Uterus (tissue), 4 donors: Measurements from ENCODE around the gene KIF26A. TPM values are rescaled to one million over a fixed set of nuclear protein-coding genes. Genes with fewer than 3 reads are reported as not detected.
A peak's percentile ranks its signal among the peaks of the same experiment; 100 is the strongest.
"Not testable (repeated sequence)": the region's sequence is repeated elsewhere in the genome, so short reads cannot be mapped to it uniquely, and the experiment has no call there.

ENCODE experiments used
- DNase-seq, 2 donors: peaks; one replicate each; pipeline ENCODE4 v3.0.0-alpha.2; 2019 to 2020
- H3K27ac ChIP-seq, 2 donors: fragments of 200-600 bp; sonication (generic); 1 replicate in 1 of 2; 2 replicates in 1 of 2; pipeline ENCODE4 v1.5.1; 2016 to 2018
- H3K27me3 ChIP-seq, 2 donors: fragments of 200-600 bp; sonication (generic); one replicate each; pipeline ENCODE4 v1.5.1; 2018 to 2019; ENCODE audit warnings: control low read depth in 1 of 2
- H3K36me3 ChIP-seq, 2 donors: fragments of 200-600 bp; sonication (generic); one replicate each; pipeline ENCODE4 v1.5.1; 2019; ENCODE audit warnings: control low read depth in 1 of 2
- H3K4me1 ChIP-seq, 2 donors: fragments of 200-600 bp; sonication (generic); one replicate each; pipeline ENCODE4 v1.5.1; 2018 to 2019; ENCODE audit warnings: control low read depth in 1 of 2
- H3K4me3 ChIP-seq, 2 donors: fragments of 200-600 bp; sonication (generic); 1 replicate in 1 of 2; 2 replicates in 1 of 2; pipeline ENCODE4 v1.5.1; 2018 to 2019; ENCODE audit warnings: mild to moderate bottlenecking in 1 of 2
- H3K9me3 ChIP-seq, 2 donors: fragments of 200-600 bp; sonication (generic); one replicate each; pipeline ENCODE4 v1.5.1; 2019; ENCODE audit warnings: control low read depth in 1 of 2
- POLR2A ChIP-seq, 2 donors: fragments of 450-650 bp; IDR thresholded peaks; one replicate each; pipeline ENCODE4 v1.6.1; 2016; ENCODE audit warnings: antibody characterized with exemption in 2 of 2, mild to moderate bottlenecking in 1 of 2, moderate library complexity in 1 of 2
- intact Hi-C: fragments of 100-400 bp; cut with DNase I; formaldehyde crosslinking; loops from one replicate; pipeline ENCODE4 v1.15.1; 2023; ENCODE audit warnings: low total_unique reads
- total RNA-seq, 4 donors: library from RNA; depleted of rRNA in 3 of 4; stranded (reverse); fragments of >200 nt in 3 of 4; gene quantifications; one replicate each; pipeline versions ENCODE4 v1.1.0 to v1.2.4, GENCODE V29; 2014 to 2023
- TF ChIP-seq, protein P1 (sequence below), 4 experiments: fragments of 200-600 bp in 2 of 4; fragments of 450-650 bp in 2 of 4; sonication (generic) in 2 of 4; IDR thresholded peaks; one replicate each; pipeline ENCODE4 v1.5.1; 2016 to 2019; ENCODE audit warnings: antibody characterized with exemption in 4 of 4, mild to moderate bottlenecking in 2 of 4, moderate library complexity in 1 of 4
- donor health status: DM: yes; HTN: yes; CAD: no.

The KIF26A gene
- total RNA-seq, 4 donors from 2014 or later, result 4.1 to 10.5 (median 7.5) TPM

DNA sequence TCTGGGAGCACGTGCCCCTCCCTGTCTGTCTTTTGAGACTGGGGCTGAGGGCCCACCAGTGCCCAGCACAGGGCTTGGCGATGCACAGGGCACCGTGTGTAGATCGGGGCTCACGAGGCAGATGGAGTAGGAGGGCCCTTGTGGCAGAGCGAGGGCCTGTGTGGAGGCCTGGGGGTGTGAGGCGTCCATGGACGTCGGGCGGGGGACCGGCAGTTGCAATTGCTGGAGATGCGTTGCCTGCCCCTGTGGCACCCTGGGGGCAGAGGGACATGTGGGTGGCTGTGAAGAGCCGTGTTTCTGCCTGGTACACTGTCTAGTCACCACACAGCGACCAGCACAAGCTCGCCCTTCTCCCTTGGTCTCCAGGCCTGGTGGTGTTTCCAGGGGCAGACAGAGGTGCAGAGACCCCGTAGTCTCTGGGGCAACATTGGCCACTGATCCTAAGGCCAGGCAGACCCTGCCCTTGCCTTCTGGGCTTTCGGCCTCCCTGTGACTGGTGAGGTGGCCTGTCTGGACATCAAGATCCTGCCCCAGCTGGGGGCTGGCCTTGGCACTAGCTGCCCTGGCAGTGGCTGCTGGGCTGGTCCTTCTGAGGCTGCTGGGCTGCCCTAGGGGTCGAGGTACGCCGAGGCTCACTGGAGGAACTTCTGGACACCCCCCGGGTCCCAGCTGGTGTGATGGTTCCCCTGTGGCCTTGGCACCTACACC lies 14.5 kb downstream of the KIF26A start:
- Histone ChIP-seq H3K4me3 (no peak overlapping the region), H3K36me3 (no peaks in the 10 kb centered on the region), H3K27me3 (no peaks in the 10 kb centered on the region), H3K27ac (no peak overlapping the region), H3K4me1 (no peaks in the 10 kb centered on the region), H3K9me3 (no peaks in the 10 kb centered on the region)
- DNase-seq, result no peak
- intact Hi-C loops, result no loop called here
- no peak for TF ChIP-seq POLR2A (IDR thresholded peaks at IDR 0.05)
- TF ChIP-seq, protein P1, sequence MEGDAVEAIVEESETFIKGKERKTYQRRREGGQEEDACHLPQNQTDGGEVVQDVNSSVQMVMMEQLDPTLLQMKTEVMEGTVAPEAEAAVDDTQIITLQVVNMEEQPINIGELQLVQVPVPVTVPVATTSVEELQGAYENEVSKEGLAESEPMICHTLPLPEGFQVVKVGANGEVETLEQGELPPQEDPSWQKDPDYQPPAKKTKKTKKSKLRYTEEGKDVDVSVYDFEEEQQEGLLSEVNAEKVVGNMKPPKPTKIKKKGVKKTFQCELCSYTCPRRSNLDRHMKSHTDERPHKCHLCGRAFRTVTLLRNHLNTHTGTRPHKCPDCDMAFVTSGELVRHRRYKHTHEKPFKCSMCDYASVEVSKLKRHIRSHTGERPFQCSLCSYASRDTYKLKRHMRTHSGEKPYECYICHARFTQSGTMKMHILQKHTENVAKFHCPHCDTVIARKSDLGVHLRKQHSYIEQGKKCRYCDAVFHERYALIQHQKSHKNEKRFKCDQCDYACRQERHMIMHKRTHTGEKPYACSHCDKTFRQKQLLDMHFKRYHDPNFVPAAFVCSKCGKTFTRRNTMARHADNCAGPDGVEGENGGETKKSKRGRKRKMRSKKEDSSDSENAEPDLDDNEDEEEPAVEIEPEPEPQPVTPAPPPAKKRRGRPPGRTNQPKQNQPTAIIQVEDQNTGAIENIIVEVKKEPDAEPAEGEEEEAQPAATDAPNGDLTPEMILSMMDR (IDR thresholded peaks at IDR 0.05), result no peak

DNA sequence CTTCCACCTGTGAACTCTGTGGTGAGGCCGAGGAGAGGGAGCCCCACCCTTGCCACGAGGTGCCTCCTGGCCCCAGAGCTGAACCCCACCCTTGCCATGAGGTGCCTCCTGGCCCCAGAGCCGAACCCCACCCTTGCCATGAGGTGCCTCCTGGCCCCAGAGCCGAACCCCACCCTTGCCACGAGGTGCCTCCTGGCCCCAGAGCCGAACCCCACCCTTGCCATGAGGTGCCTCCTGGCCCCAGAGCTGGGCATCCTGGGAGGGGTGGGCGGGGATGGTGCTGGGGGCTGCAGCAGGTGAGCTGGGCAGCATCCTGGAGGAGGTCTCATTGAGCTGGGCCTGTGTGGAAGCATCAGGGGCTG lies 15.0 kb downstream of the KIF26A start:
- intact Hi-C loops, H3K4me3 ChIP-seq, H3K27me3 ChIP-seq, H3K4me1 ChIP-seq, H3K27ac ChIP-seq, DNase-seq, H3K36me3 ChIP-seq, H3K9me3 ChIP-seq: not testable (repeated sequence)

DNA sequence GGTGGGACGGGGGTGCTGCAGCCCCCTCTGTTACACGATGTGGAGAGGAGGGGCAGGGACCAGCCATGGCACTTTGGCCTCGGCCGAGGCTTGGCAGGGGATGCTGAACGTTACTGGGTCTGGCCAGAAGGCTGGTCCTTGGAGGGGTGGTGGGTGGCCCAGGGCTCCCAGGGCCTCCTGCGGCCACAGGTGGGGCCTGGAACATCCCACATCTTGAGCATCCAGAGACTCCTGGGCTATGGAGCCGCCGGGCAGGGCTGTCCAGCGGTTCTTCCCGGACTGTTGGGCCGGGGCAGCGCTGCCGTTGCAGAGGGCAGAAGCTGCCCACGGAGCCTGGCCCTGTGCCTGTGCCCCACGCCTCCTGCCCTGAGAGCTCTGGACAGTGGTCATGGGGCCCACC lies 15.9 kb downstream of the KIF26A start:
- TF ChIP-seq POLR2A (IDR thresholded peaks at IDR 0.05), result no peak
- TF ChIP-seq, protein P1 (IDR thresholded peaks at IDR 0.05), result no peak
- no peaks in the 10 kb centered on the region for H3K4me1 ChIP-seq

DNA sequence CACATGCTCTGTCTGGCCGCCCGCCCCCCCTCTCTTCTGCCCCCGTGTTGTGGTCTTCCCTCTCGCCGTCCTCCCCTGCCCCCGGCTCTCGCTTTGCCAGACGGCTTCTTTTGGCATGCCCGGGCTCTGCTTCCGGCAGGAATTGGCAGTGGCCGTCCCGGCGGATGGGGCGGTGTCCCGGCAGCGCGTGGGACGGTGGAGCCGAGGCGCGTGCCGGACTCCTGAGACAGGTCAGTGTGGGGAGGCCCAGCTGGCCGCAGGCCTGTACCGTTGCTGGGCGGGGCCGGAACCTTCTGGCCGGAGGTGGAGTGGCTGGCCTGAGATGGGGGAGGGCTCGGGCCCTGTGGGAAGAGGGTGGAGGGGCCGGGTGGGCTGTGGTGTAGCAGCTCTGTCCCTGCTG lies 17.1 kb downstream of the KIF26A start:
- TF ChIP-seq, protein P1 (IDR thresholded peaks at IDR 0.05), result no peak
- TF ChIP-seq POLR2A (IDR thresholded peaks at IDR 0.05), result no peak
- H3K27me3 ChIP-seq, result no peaks in the 10 kb centered on the region
- peak; percentile 22 to 31 for DNase-seq
- no peak overlapping the region for H3K27ac ChIP-seq
- intact Hi-C loops, result no loop called here
- no peaks in the 10 kb centered on the region for H3K9me3 ChIP-seq
- H3K4me3 ChIP-seq, result no peak overlapping the region
- H3K4me1 ChIP-seq, result no peaks in the 10 kb centered on the region
- H3K36me3 ChIP-seq, result no peaks in the 10 kb centered on the region

More for the DNA sequence above, 15.9 kb downstream of the KIF26A start:
- H3K27ac ChIP-seq, result no peak overlapping the region
- H3K9me3 ChIP-seq, result no peaks in the 10 kb centered on the region
- H3K36me3 ChIP-seq, result no peaks in the 10 kb centered on the region
- intact Hi-C loops, result no loop called here
- no peaks in the 10 kb centered on the region for H3K27me3 ChIP-seq
- H3K4me3 ChIP-seq, result no peak overlapping the region
- no peak for DNase-seq

DNA sequence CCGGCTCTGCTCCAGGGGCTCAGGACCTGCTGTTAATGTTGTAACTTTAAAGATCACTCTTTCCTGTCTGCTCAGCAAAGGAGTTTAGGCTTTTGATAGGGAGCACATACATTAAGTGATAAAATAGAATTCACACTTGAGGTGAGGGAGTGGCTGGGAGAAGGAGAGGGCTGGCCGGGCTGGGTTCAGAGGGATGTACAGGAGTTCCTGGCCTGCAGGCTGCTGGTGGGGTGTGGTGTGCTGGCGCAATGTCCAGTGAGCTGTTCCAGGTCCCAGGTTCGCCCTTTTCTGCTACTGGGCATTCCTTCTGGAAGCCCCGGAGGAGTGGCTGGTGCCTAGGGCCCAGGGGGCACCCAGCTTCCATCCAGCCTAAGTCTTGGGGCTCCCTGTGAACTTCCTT lies 17.8 kb downstream of the KIF26A start:
- no peak overlapping the region for H3K4me3 ChIP-seq
- intact Hi-C loops, result no loop called here
- no peaks in the 10 kb centered on the region for H3K4me1 ChIP-seq
- no peaks in the 10 kb centered on the region for H3K27me3 ChIP-seq
- TF ChIP-seq, protein P1 (IDR thresholded peaks at IDR 0.05), result no peak
- TF ChIP-seq POLR2A (IDR thresholded peaks at IDR 0.05), result no peak
- no peak overlapping the region for H3K27ac ChIP-seq
- DNase-seq, result no peak
- H3K9me3 ChIP-seq, result no peaks in the 10 kb centered on the region
- H3K36me3 ChIP-seq, result no peaks in the 10 kb centered on the region
